DMS 273 (cell line): ENCODE results near the gene SLC9A8.

Experiments used
- DNase-seq: peaks from one replicate; lab custom pipeline; 2025; ENCODE audit not compliant: unreplicated experiment; lab: John Stamatoyannopoulos, UW

The SLC9A8 gene

GRCh38 chr20:49811825-49812506 is 662 bp upstream of the SLC9A8 start:
- peak; percentile 33 for DNase-seq

- no peak for DNase-seq
These were observed 812 bp downstream of the SLC9A8 start for GRCh38 chr20:49813305-49813974.

GRCh38 chr20:49814057-49814694 is 1.5 kb downstream of the SLC9A8 start:
- no peak for DNase-seq

- DNase-seq = no peak
These were observed 6.2 kb downstream of the SLC9A8 start for GRCh38 chr20:49818816-49819215.

- no peak for DNase-seq
These were observed 7.1 kb downstream of the SLC9A8 start for GRCh38 chr20:49819702-49820101.

- DNase-seq = no peak
These were observed 8.8 kb downstream of the SLC9A8 start for GRCh38 chr20:49821381-49821780.

- DNase-seq = no peak
These were observed 9.3 kb downstream of the SLC9A8 start for GRCh38 chr20:49821870-49822331.

- no peak for DNase-seq
These were observed 10.7 kb downstream of the SLC9A8 start for GRCh38 chr20:49823152-49823847.

DNA sequence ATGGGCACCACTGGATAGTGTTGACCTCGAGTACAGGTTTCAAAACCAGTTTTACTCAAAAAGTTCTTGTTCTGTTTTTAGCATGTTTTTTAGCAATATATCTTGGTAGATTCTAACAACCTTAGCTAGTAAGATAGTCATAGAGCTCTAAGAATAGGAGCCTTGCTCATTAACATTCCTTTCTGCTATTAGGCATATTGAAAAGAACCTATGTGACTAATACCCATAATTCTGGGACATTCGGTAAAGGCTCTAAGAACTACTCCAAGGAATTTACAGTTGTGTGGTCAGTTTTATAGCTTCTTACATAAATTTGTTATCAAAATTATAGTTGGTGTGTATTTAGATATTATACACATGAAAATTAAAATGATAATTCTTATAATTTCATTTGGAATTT is 11.6 kb downstream of the SLC9A8 start:
- no peak for DNase-seq

- DNase-seq = peak; percentile 20
These were observed 12.9 kb downstream of the SLC9A8 start for GRCh38 chr20:49825521-49826033.

GRCh38 chr20:49831022-49831769 is 18.6 kb downstream of the SLC9A8 start:
- DNase-seq = no peak

GRCh38 chr20:49831770-49832631 is 19.4 kb downstream of the SLC9A8 start:
- no peak for DNase-seq

DNA sequence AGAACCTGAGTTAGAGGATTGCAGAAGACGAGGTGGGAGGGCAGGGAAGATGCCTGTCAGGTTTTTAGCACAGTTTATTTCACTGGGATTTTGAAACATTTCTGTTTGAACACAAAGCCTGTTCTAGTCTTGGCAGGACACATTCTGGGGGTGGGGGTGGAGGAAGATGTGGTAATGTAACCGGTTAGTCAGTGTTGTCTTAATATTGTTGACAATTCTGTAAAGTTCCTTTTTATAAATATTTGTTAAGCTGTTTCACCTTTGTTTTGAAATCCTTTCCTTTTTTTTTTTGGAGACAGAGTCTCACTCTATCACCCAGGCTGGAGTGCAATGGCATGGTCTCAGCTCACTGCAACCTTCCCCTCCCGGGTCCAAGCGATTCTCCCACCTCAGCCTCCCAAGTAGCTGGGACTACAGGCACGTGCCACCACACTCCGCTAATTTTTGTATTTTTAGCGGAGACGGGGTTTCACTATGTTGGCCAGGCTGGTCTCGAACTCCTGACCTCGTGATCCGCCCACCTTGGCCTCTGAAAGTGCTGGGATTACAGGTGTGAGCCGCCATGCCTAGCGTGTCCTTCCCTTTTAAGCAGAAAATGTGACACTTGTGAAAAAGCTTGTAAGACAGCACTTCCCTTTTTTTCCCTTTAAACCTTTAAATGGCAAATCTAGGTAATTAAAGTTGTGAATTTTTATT is 20.2 kb downstream of the SLC9A8 start:
- no peak for DNase-seq

DNA sequence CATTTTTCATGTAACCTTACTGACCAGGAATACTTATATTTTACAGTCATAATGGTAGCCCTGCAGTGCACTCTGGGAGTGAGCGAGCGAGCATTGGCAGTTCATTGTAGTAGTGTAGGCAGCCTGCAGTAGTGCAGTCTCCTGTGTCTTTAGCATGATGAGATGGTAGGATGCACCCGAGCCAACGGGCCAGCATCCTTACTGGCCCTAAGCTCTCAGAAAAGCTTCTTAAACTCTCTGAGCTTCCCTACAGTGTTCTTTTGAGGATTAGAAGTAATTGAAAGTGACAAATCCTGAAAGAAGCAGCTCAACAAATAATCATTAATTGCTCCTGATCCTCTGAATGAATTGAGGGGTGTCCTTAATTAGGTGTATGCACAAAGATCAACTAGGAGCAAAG is 20.9 kb downstream of the SLC9A8 start:
- no peak for DNase-seq

- no peak for DNase-seq
These were observed 22.4 kb downstream of the SLC9A8 start for GRCh38 chr20:49835031-49835430.

DNA sequence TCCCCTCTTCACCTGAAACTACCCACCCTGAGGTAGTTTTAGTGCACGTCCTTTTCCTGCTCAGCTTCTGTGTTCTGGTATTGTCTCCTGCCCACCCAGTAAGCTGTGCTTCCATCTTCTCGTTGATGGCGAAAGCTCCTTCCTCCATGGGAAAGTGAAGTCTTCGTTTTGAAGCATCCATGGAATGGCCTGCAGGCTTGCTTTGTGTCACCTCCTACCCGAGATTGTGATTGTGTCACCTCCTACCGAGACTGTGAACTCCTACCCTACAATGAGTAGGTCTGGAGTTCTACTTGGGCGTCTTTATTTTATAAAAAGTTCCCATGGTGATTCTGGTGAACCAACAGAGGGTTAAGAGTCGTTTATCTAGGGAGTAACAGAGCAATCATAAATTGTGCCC is 25.9 kb downstream of the SLC9A8 start:
- no peak for DNase-seq

- DNase-seq = no peak
These were observed 30.5 kb downstream of the SLC9A8 start for GRCh38 chr20:49843139-49843538.

DNA sequence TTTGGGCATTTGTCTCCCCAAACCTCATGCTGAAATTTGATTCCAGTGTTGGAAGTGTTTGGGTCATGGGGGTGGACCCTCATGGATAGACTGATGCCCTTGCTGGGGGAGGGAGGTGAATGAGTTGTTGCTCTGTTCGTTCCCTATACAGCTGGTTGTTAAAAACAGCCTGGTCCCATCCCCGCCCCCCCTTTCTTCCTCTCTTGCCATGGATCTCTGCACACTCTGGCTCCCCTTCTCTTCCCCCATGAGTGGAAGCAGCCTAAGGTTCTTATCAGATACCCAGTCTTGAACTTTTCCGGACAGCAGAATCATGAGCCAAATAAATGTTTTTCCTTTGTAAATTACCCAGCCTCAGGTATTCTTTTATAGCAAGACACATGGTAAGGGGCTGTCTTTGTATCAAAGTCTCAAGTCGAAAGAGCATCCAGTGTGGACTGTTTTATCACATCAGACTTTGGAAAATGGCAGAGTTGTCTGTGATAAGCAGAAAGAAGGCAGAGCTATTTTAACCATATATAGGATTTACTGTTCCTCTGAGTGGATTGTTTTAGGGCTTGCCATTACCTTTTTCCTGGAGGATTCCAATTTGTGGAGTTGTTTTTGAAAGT is 31.2 kb downstream of the SLC9A8 start:
- DNase-seq = no peak

DNA sequence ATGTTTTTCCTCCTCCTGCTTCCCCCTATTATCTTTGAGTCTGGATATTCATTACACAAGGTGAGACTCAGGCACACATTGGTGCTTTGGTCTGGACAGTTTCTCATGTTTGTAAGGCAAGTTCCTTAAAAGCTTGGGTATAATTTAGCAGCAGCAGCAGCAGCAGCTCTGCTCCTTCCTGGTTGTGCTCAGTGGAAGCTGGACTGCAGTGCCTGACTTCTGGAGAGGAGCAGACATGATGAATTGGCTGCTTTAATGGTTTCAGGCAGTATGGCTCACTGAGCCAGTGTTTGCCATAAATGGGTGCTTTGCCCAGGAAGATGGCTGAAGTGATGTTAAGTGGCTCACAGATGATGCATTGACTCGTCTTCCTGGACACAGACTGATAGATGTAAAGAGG is 32.4 kb downstream of the SLC9A8 start:
- no peak for DNase-seq
